ENCODE data around the gene OXNAD1.

DNA sequence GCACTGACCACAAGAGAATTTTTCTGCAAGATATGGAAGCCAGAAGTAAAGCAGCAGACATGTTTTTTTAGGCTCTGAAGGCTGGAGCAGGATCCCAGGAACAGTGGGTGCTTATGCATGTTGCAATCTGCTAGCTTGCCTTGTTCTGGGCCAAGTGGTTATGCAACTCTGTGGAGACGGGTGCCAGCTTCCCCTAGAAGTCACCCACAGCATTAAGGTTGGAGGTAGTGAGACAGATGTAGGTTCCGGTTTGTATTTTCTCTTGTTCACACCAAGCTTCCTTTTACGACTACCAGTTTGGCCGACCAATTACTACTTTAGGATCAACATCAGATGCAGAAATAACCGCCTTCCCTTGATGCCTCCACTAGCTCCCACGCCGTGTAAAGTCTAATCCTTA is 11.4 kb upstream of the OXNAD1 start:
- TF ChIP-seq, protein P1, sequence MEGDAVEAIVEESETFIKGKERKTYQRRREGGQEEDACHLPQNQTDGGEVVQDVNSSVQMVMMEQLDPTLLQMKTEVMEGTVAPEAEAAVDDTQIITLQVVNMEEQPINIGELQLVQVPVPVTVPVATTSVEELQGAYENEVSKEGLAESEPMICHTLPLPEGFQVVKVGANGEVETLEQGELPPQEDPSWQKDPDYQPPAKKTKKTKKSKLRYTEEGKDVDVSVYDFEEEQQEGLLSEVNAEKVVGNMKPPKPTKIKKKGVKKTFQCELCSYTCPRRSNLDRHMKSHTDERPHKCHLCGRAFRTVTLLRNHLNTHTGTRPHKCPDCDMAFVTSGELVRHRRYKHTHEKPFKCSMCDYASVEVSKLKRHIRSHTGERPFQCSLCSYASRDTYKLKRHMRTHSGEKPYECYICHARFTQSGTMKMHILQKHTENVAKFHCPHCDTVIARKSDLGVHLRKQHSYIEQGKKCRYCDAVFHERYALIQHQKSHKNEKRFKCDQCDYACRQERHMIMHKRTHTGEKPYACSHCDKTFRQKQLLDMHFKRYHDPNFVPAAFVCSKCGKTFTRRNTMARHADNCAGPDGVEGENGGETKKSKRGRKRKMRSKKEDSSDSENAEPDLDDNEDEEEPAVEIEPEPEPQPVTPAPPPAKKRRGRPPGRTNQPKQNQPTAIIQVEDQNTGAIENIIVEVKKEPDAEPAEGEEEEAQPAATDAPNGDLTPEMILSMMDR (conservative IDR thresholded peaks at IDR 0.05; ENCODE audit: low read length), result no peak
- no peak for TF ChIP-seq EZH2phosphoT487 (IDR thresholded peaks at IDR 0.05; ENCODE audit: borderline replicate concordance)
